Activated CD8-positive, alpha-beta memory T cell treated with anti-CD3 and anti-CD28 coated beads, Interleukin-2, amount 10 ng/mL, durations not matched to agents 7 days and 5 days (primary cell): ENCODE measurements around the gene PPIF. TPM values are rescaled to one million over a fixed set of nuclear protein-coding genes. Genes with fewer than 3 reads are reported as not detected.

Experiments used
- ATAC-seq: fragments of 150-1000 bp; cut with Tn5 transposase; one replicate; pipeline ENCODE4 v1.10.0; 2021; ENCODE audit warnings: moderate library complexity
- CTCF ChIA-PET: fragments of 350-600 bp; sonication (Branson Sonifier 250); formaldehyde crosslinking; loops from one replicate; lab custom pipeline; 2021; ENCODE audit warnings: antibody characterized with exemption; lab: Charles Lee
- DNase-seq: peaks from one replicate; pipeline ENCODE4 v3.0.0-alpha.2; 2020
- H3K27ac Mint-ChIP-seq: one replicate; pipeline ENCODE4 v1.8.0; 2021; ENCODE audit warnings: mild to moderate bottlenecking, mixed read lengths
- H3K27me3 Mint-ChIP-seq: one replicate; pipeline ENCODE4 v1.8.0; 2021; ENCODE audit warnings: mixed read lengths
- H3K36me3 Mint-ChIP-seq: one replicate; pipeline ENCODE4 v1.8.0; 2021; ENCODE audit warnings: mild to moderate bottlenecking, mixed read lengths
- H3K4me1 Mint-ChIP-seq: one replicate; pipeline ENCODE4 v1.8.0; 2021; ENCODE audit warnings: mixed read lengths
- H3K4me3 Mint-ChIP-seq: one replicate; pipeline ENCODE4 v1.8.0; 2021; ENCODE audit warnings: mild to moderate bottlenecking, moderate library complexity, mixed read lengths
- H3K9me3 Mint-ChIP-seq: one replicate; pipeline ENCODE4 v1.8.0; 2022; ENCODE audit warnings: low read depth, mixed read lengths
- total RNA-seq, 2 experiments: library from RNA; stranded (reverse); gene quantifications; one replicate each; pipeline ENCODE4 v1.2.3, GENCODE V29; 2021

Gene PPIF
- total RNA-seq, 2 experiments from 2014 or later, result 119 to 144 TPM

DNA sequence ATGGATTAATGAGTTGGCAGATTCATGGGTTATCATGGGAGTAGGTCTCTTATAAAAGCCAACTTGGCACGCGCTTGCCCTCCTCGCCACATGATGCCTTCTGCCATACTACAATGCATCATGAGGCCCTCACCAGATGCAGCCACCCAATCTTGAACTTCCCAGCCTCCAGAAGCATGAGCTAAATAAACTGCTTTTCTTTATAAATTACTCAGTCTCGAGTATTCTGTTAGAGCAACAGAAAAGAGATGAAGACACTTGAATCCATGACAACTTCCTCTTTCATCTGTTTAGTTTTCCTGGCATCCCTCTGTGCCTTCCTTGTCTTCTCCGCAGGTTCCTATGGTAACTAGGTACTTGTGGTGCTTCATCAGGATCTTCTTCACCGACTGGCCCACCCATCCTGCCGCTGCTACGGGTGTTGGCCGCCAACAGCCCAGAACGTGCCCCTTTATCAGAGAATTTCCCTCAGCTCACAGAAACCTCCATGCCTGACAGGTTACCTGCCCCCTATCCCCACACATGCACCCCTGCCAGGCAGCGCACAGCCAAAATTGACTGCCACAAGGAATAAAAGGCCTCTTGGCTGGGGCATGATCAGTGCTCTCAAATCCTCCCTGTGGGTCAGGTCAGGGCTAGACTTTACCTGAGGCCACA, 28.0 kb upstream of the PPIF start:
- ATAC-seq (no peak), DNase-seq (no peak)
- Mint-ChIP-seq H3K27ac (peak overlapping the region; percentile 94), H3K4me1 (peaks cover 84% of the 10 kb centered on the region), H3K27me3 (no peaks in the 10 kb centered on the region), H3K36me3 (peaks cover 21% of the 10 kb centered on the region), H3K9me3 (peaks cover 6% of the 10 kb centered on the region), H3K4me3 (no peak overlapping the region)
- CTCF ChIA-PET, result interaction anchor here (1.4 to 13.5 kb wide), 4 partner anchors 26 to 75 kb away, joined by 4 to 171 read pairs (median 26); partner anchors contain the start of gene PPIF

DNA sequence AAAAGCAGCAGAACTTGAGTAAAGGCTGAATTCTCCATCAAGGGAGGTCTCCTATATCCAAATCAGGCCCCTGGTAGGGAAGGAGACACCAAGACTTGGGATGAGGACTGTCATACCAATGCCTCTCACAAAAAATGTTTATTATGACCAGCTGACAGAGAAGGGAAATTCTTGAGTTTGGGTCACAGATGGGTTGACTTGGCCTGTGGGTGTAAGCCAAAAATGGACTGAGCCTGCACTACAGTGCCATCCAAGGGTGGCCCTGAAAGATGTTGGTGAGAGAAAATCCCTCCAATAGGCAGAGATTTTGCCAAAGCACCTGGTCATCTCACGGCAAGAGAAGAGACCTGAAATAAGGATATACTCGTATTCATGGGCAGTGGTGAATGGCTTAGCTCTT, 27.0 kb upstream of the PPIF start:
- Mint-ChIP-seq H3K9me3 (peaks cover 6% of the 10 kb centered on the region), H3K27ac (peak overlapping the region; percentile 72), H3K4me1 (peaks cover 92% of the 10 kb centered on the region), H3K36me3 (peaks cover 21% of the 10 kb centered on the region), H3K4me3 (no peak overlapping the region), H3K27me3 (no peaks in the 10 kb centered on the region)
- CTCF ChIA-PET, result interaction anchor here (1.0 to 13.5 kb wide), 3 partner anchors 14 to 33 kb away, joined by 3 to 171 read pairs (median 20); partner anchors contain the start of gene PPIF
- no peak for DNase-seq
- ATAC-seq, result no peak

DNA sequence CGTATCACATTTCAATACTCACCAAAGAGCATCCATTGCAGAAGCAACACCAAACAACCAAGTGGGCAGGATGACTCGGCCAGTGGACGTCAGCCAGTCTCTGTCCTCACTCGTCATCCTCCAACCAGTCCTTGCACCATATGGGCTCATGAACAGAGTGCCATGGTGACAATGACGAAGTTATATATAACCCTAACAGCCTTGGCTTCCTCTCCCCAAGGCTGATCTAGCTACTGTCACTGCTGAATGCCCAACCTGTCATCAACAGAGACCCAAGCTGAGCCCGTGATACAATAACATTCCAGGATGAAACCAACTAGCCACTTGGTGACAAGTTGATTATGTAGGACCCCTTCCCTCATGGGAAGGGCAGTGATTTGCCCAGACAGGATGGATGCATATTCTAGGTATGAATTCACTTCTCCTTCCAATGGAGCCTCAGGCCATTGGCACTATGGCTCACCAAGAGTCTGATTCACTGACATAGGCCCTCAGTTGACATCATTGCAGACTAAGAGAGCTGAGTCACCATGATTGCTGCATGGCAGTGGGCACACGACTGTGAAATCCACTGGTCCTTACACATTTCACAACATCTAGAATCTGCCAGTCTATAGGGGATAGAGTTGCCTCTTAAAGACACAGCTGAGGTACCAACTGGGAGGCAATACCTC, 26.3 kb upstream of the PPIF start:
- peaks cover 6% of the 10 kb centered on the region for H3K9me3 Mint-ChIP-seq
- DNase-seq (no peak), ATAC-seq (no peak)
- no peak overlapping the region for H3K4me3 Mint-ChIP-seq
- H3K27ac Mint-ChIP-seq, result peak overlapping the region; percentile 97
- H3K36me3 Mint-ChIP-seq, result peaks cover 20% of the 10 kb centered on the region
- no peaks in the 10 kb centered on the region for H3K27me3 Mint-ChIP-seq
- H3K4me1 Mint-ChIP-seq, result peaks cover 90% of the 10 kb centered on the region
- CTCF ChIA-PET, result interaction anchor here (1.0 to 13.5 kb wide), 3 partner anchors 13 to 34 kb away, joined by 3 to 171 read pairs (median 20); partner anchors contain the start of gene PPIF

DNA sequence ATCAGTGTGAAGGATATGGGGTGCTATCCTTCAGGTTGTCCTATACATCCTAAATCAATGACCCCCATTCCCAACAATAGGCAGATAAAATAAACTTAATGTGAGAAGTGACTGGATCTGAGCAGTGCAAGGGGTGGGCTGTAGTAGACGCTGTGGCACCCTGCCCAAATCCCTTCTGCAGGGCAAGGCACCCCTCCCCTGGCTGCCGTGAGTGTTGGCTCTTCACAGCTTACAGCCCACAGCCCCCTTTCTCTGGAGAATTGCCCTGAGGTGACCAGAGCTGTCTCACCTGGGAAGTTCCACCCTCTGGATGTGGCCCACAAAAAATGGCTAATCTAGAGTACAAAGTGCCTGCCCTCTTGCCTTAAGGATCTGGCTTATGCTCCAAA, 25.8 kb upstream of the PPIF start:
- ATAC-seq (no peak), DNase-seq (no peak)
- H3K4me3 Mint-ChIP-seq, result no peak overlapping the region
- CTCF ChIA-PET, result interaction anchor here (1.0 to 13.5 kb wide), 4 partner anchors 13 to 34 kb away, joined by 3 to 171 read pairs (median 13); partner anchors contain the start of gene PPIF
- H3K27ac Mint-ChIP-seq, result peak overlapping the region; percentile 97
- no peaks in the 10 kb centered on the region for H3K27me3 Mint-ChIP-seq
- peaks cover 86% of the 10 kb centered on the region for H3K4me1 Mint-ChIP-seq
- H3K9me3 Mint-ChIP-seq, result peaks cover 6% of the 10 kb centered on the region
- peaks cover 20% of the 10 kb centered on the region for H3K36me3 Mint-ChIP-seq

DNA sequence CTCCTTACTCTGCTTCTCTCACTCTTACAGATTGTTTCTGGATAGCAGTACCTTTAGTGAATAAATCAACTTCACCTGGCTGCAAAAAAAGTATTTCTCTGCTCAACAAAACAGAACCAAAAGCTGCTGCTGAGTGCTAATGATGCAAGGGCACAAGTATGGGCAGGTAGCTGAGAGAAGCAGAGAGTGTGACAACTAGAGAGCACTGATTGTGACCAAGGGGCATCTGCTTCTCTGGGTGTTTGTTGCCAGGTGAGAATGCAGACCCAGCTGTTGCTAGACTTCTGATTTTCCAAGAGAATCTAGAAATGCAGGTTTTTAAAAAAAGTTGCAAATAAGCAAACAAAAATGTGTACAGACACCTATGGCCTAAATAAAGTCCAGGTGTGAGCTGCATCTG, 25.3 kb upstream of the PPIF start:
- CTCF ChIA-PET, result interaction anchor here (1.2 to 13.5 kb wide), 5 partner anchors 24 to 53 kb away, joined by 3 to 171 read pairs (median 13); partner anchors contain the start of gene PPIF
- H3K36me3 Mint-ChIP-seq, result peaks cover 20% of the 10 kb centered on the region

DNA sequence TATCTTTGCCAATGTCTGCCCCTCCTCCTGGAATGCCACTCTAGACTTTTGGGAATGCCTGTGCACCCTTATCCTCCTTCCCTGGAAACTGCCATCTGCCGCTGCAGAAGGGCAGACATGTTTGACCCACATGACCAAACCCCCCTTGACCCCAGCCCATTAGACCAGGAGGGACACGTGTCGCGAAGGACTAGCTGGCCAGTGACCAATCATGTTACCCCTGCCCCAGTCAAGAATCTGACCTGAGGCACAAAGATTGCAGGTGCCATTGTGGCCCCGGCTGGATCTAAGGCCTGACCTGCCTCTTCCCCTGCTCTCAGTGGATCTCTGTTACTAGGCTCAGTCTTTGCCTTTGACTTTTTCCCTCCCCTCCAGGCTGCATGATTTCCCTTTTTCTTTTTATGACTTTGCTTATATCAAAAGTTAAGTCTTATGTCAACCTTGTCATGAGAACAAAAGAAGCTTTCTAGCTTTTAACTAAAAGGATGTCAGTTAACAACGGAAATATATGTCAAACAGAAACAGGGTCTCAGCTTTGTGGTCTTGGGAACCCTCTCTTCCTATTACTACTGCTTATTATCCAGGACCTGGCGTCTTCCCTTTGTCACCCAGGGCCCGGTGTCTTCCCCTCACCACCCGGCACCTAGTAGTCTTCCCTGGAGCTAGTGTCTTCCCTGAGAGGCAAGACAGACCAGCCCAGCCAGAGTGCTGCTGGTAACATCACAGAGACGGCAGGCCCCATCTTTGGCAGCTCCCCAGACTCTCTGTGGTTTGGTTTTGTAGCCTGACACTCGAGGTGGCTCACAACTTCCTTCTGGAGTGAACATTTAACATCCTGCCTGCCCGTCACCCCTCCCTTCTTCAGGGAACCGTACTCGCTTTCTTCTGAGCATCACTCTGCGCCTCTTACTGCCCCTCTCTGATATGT, 24.4 kb upstream of the PPIF start:
- Mint-ChIP-seq H3K36me3 (peaks cover 18% of the 10 kb centered on the region), H3K9me3 (peaks cover 6% of the 10 kb centered on the region), H3K4me1 (peaks cover 72% of the 10 kb centered on the region), H3K4me3 (peak overlapping the region; percentile 59), H3K27ac (peak overlapping the region; percentile 97), H3K27me3 (no peaks in the 10 kb centered on the region)
- DNase-seq (peak; percentile 91), ATAC-seq (peak; percentile 81)
- CTCF ChIA-PET, result interaction anchor here (0.9 to 13.5 kb wide), 10 partner anchors 8 to 65 kb away, joined by 3 to 171 read pairs (median 6); partner anchors contain the start of gene PPIF

More for the DNA sequence above, 25.3 kb upstream of the PPIF start:
- Mint-ChIP-seq H3K27ac (peak overlapping the region; percentile 97), H3K9me3 (peaks cover 6% of the 10 kb centered on the region), H3K4me1 (peaks cover 82% of the 10 kb centered on the region), H3K4me3 (no peak overlapping the region), H3K27me3 (no peaks in the 10 kb centered on the region)
- DNase-seq (no peak), ATAC-seq (no peak)

DNA sequence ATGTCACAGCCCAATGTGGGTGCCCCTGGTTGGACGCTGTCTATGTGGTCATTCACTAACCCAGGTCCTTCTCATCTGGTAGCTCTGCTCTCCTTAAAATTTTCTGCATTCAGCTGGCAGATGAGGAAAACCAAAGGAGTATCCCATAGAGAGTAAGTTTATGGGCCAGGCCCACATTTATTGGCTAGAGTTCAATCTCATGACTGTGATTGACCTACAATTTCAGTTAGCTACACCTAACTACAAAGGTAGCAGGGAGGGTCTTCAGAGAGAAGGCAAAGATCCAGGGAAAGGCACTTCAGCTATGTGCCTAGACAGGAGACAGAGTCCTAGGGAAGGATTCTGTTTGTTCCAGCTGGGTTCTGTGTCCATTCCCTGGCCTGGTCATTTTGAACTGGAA, 23.7 kb upstream of the PPIF start:
- H3K27ac Mint-ChIP-seq, result peak overlapping the region; percentile 97
- peaks cover 65% of the 10 kb centered on the region for H3K4me1 Mint-ChIP-seq
- peak overlapping the region; percentile 59 for H3K4me3 Mint-ChIP-seq
- CTCF ChIA-PET, result interaction anchor here (0.9 to 13.5 kb wide), 7 partner anchors 10 to 66 kb away, joined by 3 to 171 read pairs (median 6); partner anchors contain the start of gene PPIF
- ATAC-seq (peak; percentile 5), DNase-seq (no peak)
- H3K36me3 Mint-ChIP-seq, result peaks cover 17% of the 10 kb centered on the region
- peaks cover 6% of the 10 kb centered on the region for H3K9me3 Mint-ChIP-seq
- H3K27me3 Mint-ChIP-seq, result no peaks in the 10 kb centered on the region

DNA sequence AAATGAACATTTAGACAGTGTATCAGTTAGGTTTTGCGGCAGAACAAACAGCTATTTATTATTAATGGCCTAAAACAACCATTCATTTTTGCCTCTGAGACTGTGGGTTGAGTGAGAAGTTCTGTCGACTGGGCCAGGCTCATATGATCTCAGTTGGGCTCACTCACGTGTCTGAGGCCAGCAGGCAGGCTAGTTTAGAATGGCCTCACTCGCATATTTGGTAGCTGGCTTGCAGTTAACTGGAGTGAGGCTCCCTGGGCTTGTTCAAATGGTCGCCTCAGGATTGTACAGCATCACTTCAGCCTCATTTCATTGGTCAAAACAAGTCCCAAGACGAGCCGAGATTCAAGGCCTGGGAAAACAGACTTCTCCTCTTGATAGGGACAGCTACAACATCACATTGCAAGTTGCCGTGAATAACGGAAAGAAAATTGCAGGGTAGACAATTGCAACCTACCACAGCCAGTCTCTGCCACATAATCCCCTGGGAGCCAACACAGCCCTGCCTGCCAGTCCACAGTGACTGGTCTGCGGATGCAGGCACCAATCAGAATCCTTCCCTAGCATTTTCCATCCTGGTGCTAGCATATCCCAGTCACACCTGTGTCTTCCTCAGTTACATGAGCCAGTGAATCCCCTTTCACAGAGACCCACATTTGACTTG, 23.1 kb upstream of the PPIF start:
- H3K9me3 Mint-ChIP-seq, result peaks cover 3% of the 10 kb centered on the region
- DNase-seq (no peak), ATAC-seq (no peak)
- H3K36me3 Mint-ChIP-seq, result peaks cover 11% of the 10 kb centered on the region
- H3K27me3 Mint-ChIP-seq, result no peaks in the 10 kb centered on the region
- CTCF ChIA-PET, result interaction anchor here (1.4 to 13.5 kb wide), 6 partner anchors 9 to 37 kb away, joined by 4 to 171 read pairs (median 10); partner anchors contain the start of gene PPIF
- H3K4me1 Mint-ChIP-seq, result peaks cover 59% of the 10 kb centered on the region
- no peak overlapping the region for H3K4me3 Mint-ChIP-seq
- peak overlapping the region; percentile 97 for H3K27ac Mint-ChIP-seq

DNA sequence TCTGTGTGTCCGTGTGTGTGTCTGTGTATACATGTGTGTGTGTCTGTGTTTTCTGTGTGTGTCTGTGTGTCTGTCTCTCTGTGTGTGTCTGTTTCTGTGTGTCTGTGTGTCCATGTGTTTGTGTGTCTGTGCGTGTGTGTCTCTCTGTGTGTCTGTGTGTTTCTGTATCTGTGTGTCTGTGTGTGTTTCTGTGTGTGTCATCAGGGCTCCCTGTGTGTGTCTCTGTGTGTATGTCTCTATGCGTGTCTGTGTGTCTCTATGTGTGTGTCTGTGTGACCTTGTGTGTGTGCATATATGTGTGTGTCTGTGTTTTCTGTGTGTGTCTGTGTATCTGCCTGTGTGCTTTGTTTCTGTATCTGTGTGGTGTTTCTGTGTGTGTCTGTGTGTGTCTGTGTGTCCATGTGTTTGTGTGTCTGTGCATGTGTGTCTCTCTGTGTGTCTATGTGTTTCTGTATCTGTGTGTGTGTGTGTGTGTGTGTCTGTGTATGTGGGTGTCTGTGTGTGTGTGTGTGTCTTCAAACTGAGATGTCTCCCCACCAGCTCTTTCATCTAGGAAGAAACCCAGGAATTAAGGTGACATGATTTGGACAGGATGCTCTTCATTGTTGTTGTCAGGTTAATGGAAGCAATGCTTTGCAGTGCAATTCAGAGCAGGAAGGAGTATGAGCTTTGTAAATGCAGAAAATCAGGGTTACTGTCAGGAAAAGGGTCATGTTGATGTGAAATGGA, 20.7 kb upstream of the PPIF start:
- ATAC-seq (no peak), DNase-seq (no peak)
- peaks cover 45% of the 10 kb centered on the region for H3K4me1 Mint-ChIP-seq
- H3K27ac Mint-ChIP-seq, result no peak overlapping the region
- peaks cover 2% of the 10 kb centered on the region for H3K36me3 Mint-ChIP-seq
- no peaks in the 10 kb centered on the region for H3K27me3 Mint-ChIP-seq
- H3K4me3 Mint-ChIP-seq, result no peak overlapping the region
- CTCF ChIA-PET, result interaction anchor here (2.3 kb wide), 1 partner anchor 10 kb away, joined by 8 read pairs; no protein-coding TSS in a partner anchor
- no peaks in the 10 kb centered on the region for H3K9me3 Mint-ChIP-seq

DNA sequence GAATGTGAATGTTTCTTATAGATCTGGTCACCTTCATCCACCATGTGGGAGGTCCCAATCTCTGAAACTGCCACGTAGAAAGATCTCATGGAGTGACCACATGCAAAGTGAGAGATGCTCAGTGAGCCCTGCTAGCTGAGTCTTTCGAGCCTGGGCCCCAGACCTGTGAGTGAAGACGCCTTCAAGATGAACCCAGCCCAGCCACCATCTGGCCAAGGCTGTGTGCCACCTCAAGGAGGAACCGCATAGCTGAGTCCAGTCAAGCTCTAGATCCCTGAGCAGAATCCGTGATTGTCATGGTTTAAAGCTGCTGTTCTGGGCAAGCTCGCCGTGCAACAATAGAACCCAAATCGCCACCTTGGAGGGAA, 20.2 kb upstream of the PPIF start:
- no peak overlapping the region for H3K27ac Mint-ChIP-seq
- H3K4me3 Mint-ChIP-seq, result no peak overlapping the region
- peaks cover 45% of the 10 kb centered on the region for H3K4me1 Mint-ChIP-seq
- no peak for ATAC-seq
- CTCF ChIA-PET, result interaction anchor here (2.3 kb wide), 1 partner anchor 11 kb away, joined by 8 read pairs; no protein-coding TSS in a partner anchor
- no peaks in the 10 kb centered on the region for H3K9me3 Mint-ChIP-seq
- DNase-seq, result no peak
- H3K27me3 Mint-ChIP-seq, result no peaks in the 10 kb centered on the region
- peaks cover 2% of the 10 kb centered on the region for H3K36me3 Mint-ChIP-seq

DNA sequence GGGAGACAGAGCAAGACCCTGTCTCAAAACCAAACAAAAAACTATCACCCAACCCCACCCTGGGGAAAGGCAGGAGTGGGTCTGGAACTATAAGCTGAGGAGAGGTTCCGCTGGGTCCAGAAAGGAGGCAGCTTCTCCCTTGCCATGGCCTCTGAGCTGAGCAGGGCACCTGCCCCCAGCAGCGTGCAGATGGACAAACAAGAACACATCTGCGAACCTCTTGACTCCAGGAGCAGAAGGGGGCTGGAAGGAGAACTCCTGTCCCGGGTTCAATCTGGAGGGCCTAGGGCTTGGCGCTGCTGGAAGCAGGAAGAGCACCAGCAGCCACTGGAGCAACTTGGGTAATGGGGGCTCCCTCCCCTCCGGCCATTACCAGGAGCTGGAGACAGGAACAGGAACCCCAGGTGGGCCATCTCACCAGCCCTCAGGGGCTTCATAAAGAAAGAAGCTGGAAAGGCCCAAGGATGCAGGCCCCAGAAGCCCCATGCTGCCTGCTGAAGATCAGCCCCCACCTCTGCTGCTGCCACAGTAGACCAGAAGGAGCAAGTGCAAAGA, 19.0 kb upstream of the PPIF start:
- no peak for DNase-seq
- no peaks in the 10 kb centered on the region for H3K27me3 Mint-ChIP-seq
- CTCF ChIA-PET, result interaction anchor here (2.3 kb wide), 1 partner anchor 12 kb away, joined by 8 read pairs; no protein-coding TSS in a partner anchor
- peaks cover 39% of the 10 kb centered on the region for H3K4me1 Mint-ChIP-seq
- H3K4me3 Mint-ChIP-seq, result no peak overlapping the region
- H3K9me3 Mint-ChIP-seq, result no peaks in the 10 kb centered on the region
- no peak overlapping the region for H3K27ac Mint-ChIP-seq
- no peaks in the 10 kb centered on the region for H3K36me3 Mint-ChIP-seq
- ATAC-seq, result no peak
